Breast epithelium (tissue), 3 donors: ENCODE measurements around the gene PRR35.

Source experiments
- POLR2AphosphoS5 ChIP-seq, 3 donors: sonication (generic); formaldehyde crosslinking; IDR thresholded peaks; one replicate each; pipeline ENCODE4 v1.6.1; 2017; ENCODE audit warnings: antibody characterized with exemption in 3 of 3
- TF ChIP-seq, protein P1 (sequence below), 3 donors: fragments of 450-650 bp; IDR thresholded peaks; one replicate each; pipeline ENCODE4 v1.5.1; 2016 to 2017; ENCODE audit warnings: antibody characterized with exemption in 3 of 3, mild to moderate bottlenecking in 3 of 3, moderate library complexity in 3 of 3

DNA sequence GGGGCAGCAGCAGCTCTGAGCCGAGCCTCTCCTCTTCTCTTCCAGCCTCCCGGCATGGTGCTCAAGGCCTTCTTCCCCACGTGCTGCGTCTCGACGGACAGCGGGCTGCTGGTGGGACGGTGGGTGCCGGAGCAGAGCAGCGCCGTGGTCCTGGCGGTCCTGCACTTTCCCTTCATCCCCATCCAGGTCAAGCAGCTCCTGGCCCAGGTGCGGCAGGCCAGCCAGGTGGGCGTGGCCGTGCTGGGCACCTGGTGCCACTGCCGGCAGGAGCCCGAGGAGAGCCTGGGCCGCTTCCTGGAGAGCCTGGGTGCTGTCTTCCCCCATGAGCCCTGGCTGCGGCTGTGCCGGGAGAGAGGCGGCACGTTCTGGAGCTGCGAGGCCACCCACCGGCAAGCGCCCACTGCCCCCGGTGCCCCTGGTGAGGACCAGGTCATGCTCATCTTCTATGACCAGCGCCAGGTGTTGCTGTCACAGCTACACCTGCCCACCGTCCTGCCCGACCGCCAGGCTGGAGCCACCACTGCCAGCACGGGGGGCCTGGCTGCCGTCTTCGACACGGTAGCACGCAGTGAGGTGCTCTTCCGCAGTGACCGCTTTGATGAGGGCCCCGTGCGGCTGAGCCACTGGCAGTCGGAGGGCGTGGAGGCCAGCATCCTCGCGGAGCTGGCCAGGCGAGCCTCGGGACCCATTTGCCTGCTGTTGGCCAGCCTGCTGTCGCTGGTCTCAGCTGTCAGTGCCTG, 14.0 kb downstream of the PRR35 start:
- no peak for TF ChIP-seq POLR2AphosphoS5 (IDR thresholded peaks at IDR 0.05)
- TF ChIP-seq, protein P1, sequence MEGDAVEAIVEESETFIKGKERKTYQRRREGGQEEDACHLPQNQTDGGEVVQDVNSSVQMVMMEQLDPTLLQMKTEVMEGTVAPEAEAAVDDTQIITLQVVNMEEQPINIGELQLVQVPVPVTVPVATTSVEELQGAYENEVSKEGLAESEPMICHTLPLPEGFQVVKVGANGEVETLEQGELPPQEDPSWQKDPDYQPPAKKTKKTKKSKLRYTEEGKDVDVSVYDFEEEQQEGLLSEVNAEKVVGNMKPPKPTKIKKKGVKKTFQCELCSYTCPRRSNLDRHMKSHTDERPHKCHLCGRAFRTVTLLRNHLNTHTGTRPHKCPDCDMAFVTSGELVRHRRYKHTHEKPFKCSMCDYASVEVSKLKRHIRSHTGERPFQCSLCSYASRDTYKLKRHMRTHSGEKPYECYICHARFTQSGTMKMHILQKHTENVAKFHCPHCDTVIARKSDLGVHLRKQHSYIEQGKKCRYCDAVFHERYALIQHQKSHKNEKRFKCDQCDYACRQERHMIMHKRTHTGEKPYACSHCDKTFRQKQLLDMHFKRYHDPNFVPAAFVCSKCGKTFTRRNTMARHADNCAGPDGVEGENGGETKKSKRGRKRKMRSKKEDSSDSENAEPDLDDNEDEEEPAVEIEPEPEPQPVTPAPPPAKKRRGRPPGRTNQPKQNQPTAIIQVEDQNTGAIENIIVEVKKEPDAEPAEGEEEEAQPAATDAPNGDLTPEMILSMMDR (IDR thresholded peaks at IDR 0.05): no peak
